A549 (cell line): ENCODE measurements around the gene OPCML. TPM values are rescaled to one million over a fixed set of nuclear protein-coding genes. Genes with fewer than 3 reads are reported as not detected.

Experiments used
- ATAC-seq, 2 experiments: fragments of 200-7000 bp in 1 of 2; fragments of >200 bp in 1 of 2; cut with Nextera tagmentation in 1 of 2; cut with Tn5 transposase in 1 of 2; 3 replicates each; pipeline versions ENCODE4 v1.8.0 to v1.9.1; 2018 to 2020; ENCODE audit warnings: mild to moderate bottlenecking in 1 of 2, moderate library complexity in 1 of 2
- CTCF ChIA-PET: fragments of 300-600 bp; sonication (Branson Sonifier 250); formaldehyde crosslinking; extraction: SDS; loops from one replicate; lab custom pipeline; 2021; ENCODE audit warnings: antibody characterized with exemption, inconsistent platforms; lab: Yijun Ruan, JAX
- POLR2A ChIA-PET: fragments of 350-600 bp; formaldehyde crosslinking; extraction: SDS; loops from one replicate; lab custom pipeline; 2021; ENCODE audit warnings: antibody characterized with exemption, inconsistent platforms; lab: Yijun Ruan, JAX
- DNase-seq, 2 experiments: peaks; one replicate each; pipeline versions ENCODE4 v3.0.0 to v3.0.0-alpha.2; 2011 to 2016; ENCODE audit warnings: low read depth in 1 of 2, low spot score in 1 of 2
- FAIRE-seq: peaks from 2 replicates; lab custom pipeline; 2011; peaks lifted over from hg19 to GRCh38; lab: Jason Lieb, UNC
- H3K27ac ChIP-seq, 2 experiments: fragments of >200 bp; sonication (Bioruptor Twin); formaldehyde crosslinking; 3 replicates each; pipeline ENCODE4 v1.5.1; 2016 to 2017
- H3K4me1 ChIP-seq: fragments of >200 bp; sonication (Bioruptor Twin); formaldehyde crosslinking; 3 replicates; pipeline ENCODE4 v1.6.1; 2016
- H3K4me2 ChIP-seq: fragments of >200 bp; sonication (Bioruptor Twin); formaldehyde crosslinking; 3 replicates; pipeline ENCODE4 v1.6.1; 2016
- H3K4me3 ChIP-seq: fragments of >200 bp; sonication (Bioruptor Twin); formaldehyde crosslinking; 3 replicates; pipeline ENCODE4 v1.5.1; 2016
- H3K9me3 ChIP-seq: fragments of >200 bp; sonication (Bioruptor Twin); formaldehyde crosslinking; 3 replicates; pipeline ENCODE4 v1.6.1; 2016
- CEBPB ChIP-seq, 2 experiments: fragments of >200 bp in 1 of 2; sonication (Bioruptor Twin) in 1 of 2; formaldehyde crosslinking in 1 of 2; IDR thresholded peaks; 2 replicates each; pipeline ENCODE4 v1.6.1; 2012 to 2016
- CHD2 ChIP-seq: fragments of 150-350 bp; IDR thresholded peaks from 2 replicates; pipeline ENCODE4 v1.6.1; 2014; ENCODE audit warnings: low read length; ENCODE audit not compliant: partially characterized antibody
- CHD4 ChIP-seq: fragments of 200-600 bp; sonication (generic); IDR thresholded peaks from 2 replicates; pipeline ENCODE4 v1.6.1; 2016; ENCODE audit warnings: antibody characterized with exemption, mild to moderate bottlenecking, borderline replicate concordance
- GATA3 ChIP-seq: IDR thresholded peaks from 2 replicates; pipeline ENCODE4 v1.6.1; 2012; ENCODE audit warnings: borderline replicate concordance
- HOXA7 ChIP-seq: fragments of 250-450 bp; sonication (Bioruptor Pico); IDR thresholded peaks from 2 replicates; pipeline ENCODE4 v1.5.0; 2020; ENCODE audit warnings: mild to moderate bottlenecking, moderate library complexity
- JUN ChIP-seq, 2 experiments: fragments of >200 bp; sonication (Bioruptor Twin); formaldehyde crosslinking; IDR thresholded peaks; 2 replicates in 1 of 2; 3 replicates in 1 of 2; pipeline ENCODE4 v1.6.1; 2016 to 2017
- MAFK ChIP-seq: fragments of 450-650 bp; IDR thresholded peaks from 2 replicates; pipeline ENCODE4 v1.6.1; 2014; ENCODE audit not compliant: partially characterized antibody
- MYC ChIP-seq: IDR thresholded peaks from 2 replicates; pipeline ENCODE4 v1.6.1; 2012; ENCODE audit warnings: mild to moderate bottlenecking, inconsistent platforms, low read length, improper control_type of control experiment, borderline replicate concordance
- PHF8 ChIP-seq: fragments of 200-600 bp; sonication (generic); IDR thresholded peaks from 2 replicates; pipeline ENCODE4 v1.6.1; 2016; ENCODE audit warnings: low read depth, mild to moderate bottlenecking, antibody characterized with exemption, moderate library complexity, borderline replicate concordance
- POLR2A ChIP-seq: IDR thresholded peaks from 2 replicates; pipeline ENCODE4 v1.6.1; 2012; ENCODE audit warnings: mild to moderate bottlenecking, low read length
- RAD21 ChIP-seq, 2 experiments: fragments of >200 bp in 1 of 2; sonication (Bioruptor Twin) in 1 of 2; formaldehyde crosslinking in 1 of 2; IDR thresholded peaks in 1 of 2; conservative IDR thresholded peaks in 1 of 2; 2 replicates in 1 of 2; 3 replicates in 1 of 2; pipeline ENCODE4 v1.6.1; 2012 to 2018; ENCODE audit warnings: inconsistent platforms in 1 of 2
- RARB ChIP-seq: fragments of 250-450 bp; sonication (Bioruptor Pico); IDR thresholded peaks from 2 replicates; pipeline ENCODE4 v1.8.0; 2021; ENCODE audit warnings: mild to moderate bottlenecking, moderate library complexity
- RNF2 ChIP-seq: fragments of 200-600 bp; sonication (generic); IDR thresholded peaks from 2 replicates; pipeline ENCODE4 v1.6.1; 2016; ENCODE audit warnings: low read depth, mild to moderate bottlenecking, antibody characterized with exemption, moderate library complexity, borderline replicate concordance
- SMC3 ChIP-seq: fragments of >200 bp; sonication (Bioruptor Twin); formaldehyde crosslinking; IDR thresholded peaks from 3 replicates; pipeline ENCODE4 v1.6.1; 2018; ENCODE audit warnings: inconsistent platforms
- TFCP2L1 ChIP-seq: fragments of 250-450 bp; sonication (Bioruptor Pico); IDR thresholded peaks from 2 replicates; pipeline ENCODE4 v1.5.0; 2021; ENCODE audit warnings: mild to moderate bottlenecking
- ZFP36 ChIP-seq: fragments of 450-650 bp; IDR thresholded peaks from 2 replicates; pipeline ENCODE4 v1.6.1; 2014; ENCODE audit warnings: borderline replicate concordance; ENCODE audit not compliant: partially characterized antibody
- ZNF302 ChIP-seq: fragments of 250-450 bp; sonication (Bioruptor Pico); IDR thresholded peaks from 2 replicates; pipeline ENCODE4 v1.9.0; 2021; ENCODE audit warnings: inconsistent platforms, mild to moderate bottlenecking, moderate library complexity
- ZSCAN20 ChIP-seq: fragments of 250-450 bp; sonication (Bioruptor Pico); IDR thresholded peaks from 2 replicates; pipeline ENCODE4 v1.8.0; 2022; ENCODE audit warnings: mild to moderate bottlenecking, moderate library complexity
- WGBS: methylation state at CpG from one replicate; pipeline ENCODE4 v1.1.6; 2017; ENCODE audit errors: missing lambda C conversion rate; 5-methylcytosine and 5-hydroxymethylcytosine counted together
- polyA plus RNA-seq, 4 experiments: library from polyadenylated mRNA; depleted of rRNA in 3 of 4; stranded (reverse); fragments of >200 nt; fragmentation: RNase III in 1 of 4; extraction: RNeasy Plus Mini Kit Qiagen cat#74134 plus additional on column Dnase treatment in 1 of 4; gene quantifications; 2 replicates in 3 of 4; 3 replicates in 1 of 4; pipeline ENCODE4 v1.2.3, GENCODE V29; 2011 to 2017
- TF ChIP-seq, protein P1 (sequence below): fragments of 150-350 bp; IDR thresholded peaks from 2 replicates; pipeline ENCODE4 v1.6.1; 2014; ENCODE audit warnings: low read depth, mild to moderate bottlenecking, low read length
- TF ChIP-seq, protein P2 (sequence below): fragments of 250-450 bp; sonication (Bioruptor Pico); IDR thresholded peaks from 2 replicates; pipeline ENCODE4 v1.5.0; 2021; ENCODE audit warnings: mild to moderate bottlenecking, moderate library complexity, borderline replicate concordance
- TF ChIP-seq, protein P3 (sequence below): fragments of 450-650 bp; IDR thresholded peaks from 2 replicates; pipeline ENCODE4 v1.6.1; 2014; ENCODE audit warnings: antibody characterized with exemption
- TF ChIP-seq, protein P4 (sequence below): IDR thresholded peaks from 2 replicates; pipeline ENCODE4 v1.6.1; 2012
- TF ChIP-seq, protein P5 (sequence below): fragments of 250-450 bp; sonication (Bioruptor Pico); IDR thresholded peaks from 2 replicates; pipeline ENCODE4 v1.5.0; 2020; ENCODE audit warnings: low read depth, mild to moderate bottlenecking, moderate library complexity
- TF ChIP-seq, protein P6 (sequence below): fragments of >200 bp; sonication (Bioruptor Twin); formaldehyde crosslinking; IDR thresholded peaks from 3 replicates; pipeline ENCODE4 v1.5.1; 2016

OPCML gene
- polyA plus RNA-seq, 2 of the 4 experiments (the other 2 are of a cell fraction): not detected

DNA sequence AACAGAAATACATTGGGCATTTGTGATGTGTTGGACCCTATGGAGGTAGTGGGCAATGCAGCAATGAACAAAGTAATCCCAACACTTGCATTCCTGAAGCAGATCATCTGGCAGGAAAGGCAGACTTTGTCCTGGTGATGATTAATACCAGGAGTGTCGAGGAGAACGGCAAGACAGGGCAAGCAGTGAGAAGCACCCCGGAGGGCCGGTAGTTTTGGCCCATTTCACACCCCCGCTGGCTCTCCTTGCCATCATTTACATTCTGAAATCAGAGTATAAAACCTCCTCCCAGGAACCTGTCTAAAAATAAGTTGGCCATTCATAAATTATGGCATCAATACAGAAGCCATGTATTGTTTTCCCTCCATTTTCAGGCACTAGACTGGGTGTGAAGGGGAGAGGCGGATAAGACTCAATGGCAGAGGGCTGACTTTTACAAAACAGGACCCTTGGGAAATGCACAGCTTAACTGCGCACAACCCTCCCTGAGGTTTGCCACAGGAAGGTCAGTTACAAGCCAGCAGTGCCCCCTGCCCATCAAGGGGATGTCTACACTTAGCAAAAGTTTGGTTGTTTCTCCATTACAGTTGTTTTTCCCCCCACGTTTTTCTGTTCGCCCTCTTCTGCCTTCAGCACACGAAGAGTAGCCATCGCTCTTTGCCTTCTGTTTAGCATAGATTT lies 55.6 kb downstream of the OPCML start:
- Histone ChIP-seq H3K4me2 (no peak overlapping the region), H3K9me3 (no peaks in the 10 kb centered on the region), H3K4me1 (no peaks in the 10 kb centered on the region), H3K27ac (no peak overlapping the region), H3K4me3 (no peak overlapping the region)
- ChIA-PET POLR2A (no interaction called here), CTCF (no interaction called here)
- FAIRE-seq: no peak
- 4% methylated on average over 9 of the region's 11 CpGs for WGBS
- no peak for TF ChIP-seq HOXA7
- TF ChIP-seq ZNF302 (CRISPR knock-in tag): no peak
- no peak for TF ChIP-seq GATA3
- no peak for TF ChIP-seq RAD21 (conservative IDR thresholded peaks at IDR 0.05 in 1 of 2, IDR thresholded peaks at IDR 0.05 in 1 of 2)
- TF ChIP-seq ZFP36: no peak
- TF ChIP-seq, protein P1, sequence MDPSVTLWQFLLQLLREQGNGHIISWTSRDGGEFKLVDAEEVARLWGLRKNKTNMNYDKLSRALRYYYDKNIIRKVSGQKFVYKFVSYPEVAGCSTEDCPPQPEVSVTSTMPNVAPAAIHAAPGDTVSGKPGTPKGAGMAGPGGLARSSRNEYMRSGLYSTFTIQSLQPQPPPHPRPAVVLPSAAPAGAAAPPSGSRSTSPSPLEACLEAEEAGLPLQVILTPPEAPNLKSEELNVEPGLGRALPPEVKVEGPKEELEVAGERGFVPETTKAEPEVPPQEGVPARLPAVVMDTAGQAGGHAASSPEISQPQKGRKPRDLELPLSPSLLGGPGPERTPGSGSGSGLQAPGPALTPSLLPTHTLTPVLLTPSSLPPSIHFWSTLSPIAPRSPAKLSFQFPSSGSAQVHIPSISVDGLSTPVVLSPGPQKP: no peak
- TF ChIP-seq TFCP2L1 (CRISPR knock-in tag): no peak
- no peak for TF ChIP-seq CHD4
- no peak for TF ChIP-seq POLR2A
- no peak for TF ChIP-seq RARB (CRISPR knock-in tag)
- no peak for TF ChIP-seq CEBPB (IDR thresholded peaks at IDR 0.05)
- TF ChIP-seq, protein P2, sequence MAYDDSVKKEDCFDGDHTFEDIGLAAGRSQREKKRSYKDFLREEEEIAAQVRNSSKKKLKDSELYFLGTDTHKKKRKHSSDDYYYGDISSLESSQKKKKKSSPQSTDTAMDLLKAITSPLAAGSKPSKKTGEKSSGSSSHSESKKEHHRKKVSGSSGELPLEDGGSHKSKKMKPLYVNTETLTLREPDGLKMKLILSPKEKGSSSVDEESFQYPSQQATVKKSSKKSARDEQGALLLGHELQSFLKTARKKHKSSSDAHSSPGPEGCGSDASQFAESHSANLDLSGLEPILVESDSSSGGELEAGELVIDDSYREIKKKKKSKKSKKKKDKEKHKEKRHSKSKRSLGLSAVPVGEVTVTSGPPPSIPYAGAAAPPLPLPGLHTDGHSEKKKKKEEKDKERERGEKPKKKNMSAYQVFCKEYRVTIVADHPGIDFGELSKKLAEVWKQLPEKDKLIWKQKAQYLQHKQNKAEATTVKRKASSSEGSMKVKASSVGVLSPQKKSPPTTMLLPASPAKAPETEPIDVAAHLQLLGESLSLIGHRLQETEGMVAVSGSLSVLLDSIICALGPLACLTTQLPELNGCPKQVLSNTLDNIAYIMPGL (CRISPR knock-in tag): no peak
- no peak for TF ChIP-seq MYC
- TF ChIP-seq, protein P3, sequence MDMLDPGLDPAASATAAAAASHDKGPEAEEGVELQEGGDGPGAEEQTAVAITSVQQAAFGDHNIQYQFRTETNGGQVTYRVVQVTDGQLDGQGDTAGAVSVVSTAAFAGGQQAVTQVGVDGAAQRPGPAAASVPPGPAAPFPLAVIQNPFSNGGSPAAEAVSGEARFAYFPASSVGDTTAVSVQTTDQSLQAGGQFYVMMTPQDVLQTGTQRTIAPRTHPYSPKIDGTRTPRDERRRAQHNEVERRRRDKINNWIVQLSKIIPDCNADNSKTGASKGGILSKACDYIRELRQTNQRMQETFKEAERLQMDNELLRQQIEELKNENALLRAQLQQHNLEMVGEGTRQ: no peak
- TF ChIP-seq MAFK: no peak
- TF ChIP-seq, protein P4, sequence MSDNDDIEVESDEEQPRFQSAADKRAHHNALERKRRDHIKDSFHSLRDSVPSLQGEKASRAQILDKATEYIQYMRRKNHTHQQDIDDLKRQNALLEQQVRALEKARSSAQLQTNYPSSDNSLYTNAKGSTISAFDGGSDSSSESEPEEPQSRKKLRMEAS: no peak
- TF ChIP-seq JUN (IDR thresholded peaks at IDR 0.05): no peak
- TF ChIP-seq, protein P5, sequence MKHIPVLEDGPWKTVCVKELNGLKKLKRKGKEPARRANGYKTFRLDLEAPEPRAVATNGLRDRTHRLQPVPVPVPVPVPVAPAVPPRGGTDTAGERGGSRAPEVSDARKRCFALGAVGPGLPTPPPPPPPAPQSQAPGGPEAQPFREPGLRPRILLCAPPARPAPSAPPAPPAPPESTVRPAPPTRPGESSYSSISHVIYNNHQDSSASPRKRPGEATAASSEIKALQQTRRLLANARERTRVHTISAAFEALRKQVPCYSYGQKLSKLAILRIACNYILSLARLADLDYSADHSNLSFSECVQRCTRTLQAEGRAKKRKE (CRISPR knock-in tag): no peak
- no peak for TF ChIP-seq ZSCAN20 (CRISPR knock-in tag)
- ATAC-seq: no peak
- DNase-seq: no peak

DNA sequence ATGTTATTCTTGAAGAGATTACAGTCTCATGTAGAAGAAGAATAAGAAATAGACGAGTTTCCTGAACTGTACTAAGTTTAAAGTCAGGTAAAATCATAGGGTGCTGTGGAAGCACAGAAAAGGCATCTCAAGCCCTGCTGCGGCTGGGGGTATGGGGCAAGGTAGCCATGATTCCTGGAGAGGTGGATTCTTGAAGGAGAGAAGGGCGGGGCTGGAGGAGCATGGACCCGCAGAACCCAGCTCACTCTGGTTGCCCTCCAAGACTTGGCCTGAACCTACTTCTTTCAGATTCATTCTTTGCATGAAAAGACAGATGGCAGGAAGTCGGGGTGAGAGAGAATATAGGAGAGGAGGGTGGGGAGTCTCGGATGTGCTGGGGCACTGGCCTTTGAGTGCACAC lies 57.8 kb downstream of the OPCML start:
- no peak overlapping the region for H3K4me3 ChIP-seq
- H3K9me3 ChIP-seq: no peaks in the 10 kb centered on the region
- CTCF ChIA-PET: no interaction called here
- WGBS: 3% methylated on average over 6 of the region's 6 CpGs
- H3K4me2 ChIP-seq: no peak overlapping the region
- no peak for DNase-seq
- POLR2A ChIA-PET: no interaction called here
- no peak overlapping the region for H3K27ac ChIP-seq
- no peak for FAIRE-seq
- no peaks in the 10 kb centered on the region for H3K4me1 ChIP-seq
- ATAC-seq: no peak
- TF ChIP-seq SMC3 (no peak), RNF2 (no peak), ZNF302 (CRISPR knock-in tag) (no peak), JUN (IDR thresholded peaks at IDR 0.05) (no peak), CHD2 (no peak), PHF8 (no peak)
- TF ChIP-seq, protein P6, sequence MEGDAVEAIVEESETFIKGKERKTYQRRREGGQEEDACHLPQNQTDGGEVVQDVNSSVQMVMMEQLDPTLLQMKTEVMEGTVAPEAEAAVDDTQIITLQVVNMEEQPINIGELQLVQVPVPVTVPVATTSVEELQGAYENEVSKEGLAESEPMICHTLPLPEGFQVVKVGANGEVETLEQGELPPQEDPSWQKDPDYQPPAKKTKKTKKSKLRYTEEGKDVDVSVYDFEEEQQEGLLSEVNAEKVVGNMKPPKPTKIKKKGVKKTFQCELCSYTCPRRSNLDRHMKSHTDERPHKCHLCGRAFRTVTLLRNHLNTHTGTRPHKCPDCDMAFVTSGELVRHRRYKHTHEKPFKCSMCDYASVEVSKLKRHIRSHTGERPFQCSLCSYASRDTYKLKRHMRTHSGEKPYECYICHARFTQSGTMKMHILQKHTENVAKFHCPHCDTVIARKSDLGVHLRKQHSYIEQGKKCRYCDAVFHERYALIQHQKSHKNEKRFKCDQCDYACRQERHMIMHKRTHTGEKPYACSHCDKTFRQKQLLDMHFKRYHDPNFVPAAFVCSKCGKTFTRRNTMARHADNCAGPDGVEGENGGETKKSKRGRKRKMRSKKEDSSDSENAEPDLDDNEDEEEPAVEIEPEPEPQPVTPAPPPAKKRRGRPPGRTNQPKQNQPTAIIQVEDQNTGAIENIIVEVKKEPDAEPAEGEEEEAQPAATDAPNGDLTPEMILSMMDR: no peak
- TF ChIP-seq, all 56 proteins: peak for 0
